HG03520 (cell line): ENCODE data around the gene POFUT2.
"Not testable (repeated sequence)": the region's sequence is repeated elsewhere in the genome, so short reads cannot be mapped to it uniquely, and the experiment has no call there.

ENCODE experiments used
- ATAC-seq: cut with Tn5 transposase; IDR thresholded peaks from one replicate; pipeline ENCODE4 v1.9.1; 2021; ENCODE audit warnings: mild to moderate bottlenecking, moderate library complexity; ENCODE audit not compliant: unreplicated experiment

Gene POFUT2

GRCh38 chr21:45313015-45313414, 25.3 kb upstream of the POFUT2 start:
- no peak for ATAC-seq

DNA sequence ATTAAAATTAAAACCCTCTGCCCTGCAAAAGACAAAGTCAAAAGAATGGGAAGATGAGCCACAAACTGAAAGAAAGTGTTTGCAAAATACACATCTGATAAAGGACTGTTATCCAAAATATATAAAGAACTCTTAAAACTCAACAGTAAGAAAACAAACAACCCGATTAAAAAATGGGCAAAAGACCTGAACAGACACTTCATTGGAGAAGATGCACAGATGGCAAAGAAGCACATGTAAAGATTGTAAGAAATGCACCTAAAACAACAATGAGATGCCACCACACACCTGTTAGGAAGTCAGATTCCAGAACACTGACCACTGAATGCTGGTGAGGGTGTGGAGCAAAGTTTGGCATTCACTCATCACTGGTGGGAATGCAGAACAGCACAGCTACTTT, 24.6 kb upstream of the POFUT2 start:
- ATAC-seq = no peak

GRCh38 chr21:45310459-45310858, 22.8 kb upstream of the POFUT2 start:
- no peak for ATAC-seq

DNA sequence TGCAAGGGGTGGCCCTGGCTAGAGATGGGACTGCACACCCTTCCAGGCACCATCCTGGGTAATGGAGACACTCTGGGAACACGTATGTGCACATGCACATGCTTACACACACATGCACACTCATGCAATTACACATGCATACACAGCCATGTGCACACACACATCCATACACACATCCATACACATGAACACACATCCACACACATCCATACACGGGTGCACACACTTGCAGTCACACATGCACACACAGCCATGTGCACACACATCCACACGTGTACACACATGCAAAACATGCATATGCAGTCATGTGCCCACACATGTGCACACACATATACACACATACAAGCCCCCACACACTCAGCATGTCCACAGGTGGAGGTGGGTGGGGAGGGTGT, 22.3 kb upstream of the POFUT2 start:
- ATAC-seq = no peak

DNA sequence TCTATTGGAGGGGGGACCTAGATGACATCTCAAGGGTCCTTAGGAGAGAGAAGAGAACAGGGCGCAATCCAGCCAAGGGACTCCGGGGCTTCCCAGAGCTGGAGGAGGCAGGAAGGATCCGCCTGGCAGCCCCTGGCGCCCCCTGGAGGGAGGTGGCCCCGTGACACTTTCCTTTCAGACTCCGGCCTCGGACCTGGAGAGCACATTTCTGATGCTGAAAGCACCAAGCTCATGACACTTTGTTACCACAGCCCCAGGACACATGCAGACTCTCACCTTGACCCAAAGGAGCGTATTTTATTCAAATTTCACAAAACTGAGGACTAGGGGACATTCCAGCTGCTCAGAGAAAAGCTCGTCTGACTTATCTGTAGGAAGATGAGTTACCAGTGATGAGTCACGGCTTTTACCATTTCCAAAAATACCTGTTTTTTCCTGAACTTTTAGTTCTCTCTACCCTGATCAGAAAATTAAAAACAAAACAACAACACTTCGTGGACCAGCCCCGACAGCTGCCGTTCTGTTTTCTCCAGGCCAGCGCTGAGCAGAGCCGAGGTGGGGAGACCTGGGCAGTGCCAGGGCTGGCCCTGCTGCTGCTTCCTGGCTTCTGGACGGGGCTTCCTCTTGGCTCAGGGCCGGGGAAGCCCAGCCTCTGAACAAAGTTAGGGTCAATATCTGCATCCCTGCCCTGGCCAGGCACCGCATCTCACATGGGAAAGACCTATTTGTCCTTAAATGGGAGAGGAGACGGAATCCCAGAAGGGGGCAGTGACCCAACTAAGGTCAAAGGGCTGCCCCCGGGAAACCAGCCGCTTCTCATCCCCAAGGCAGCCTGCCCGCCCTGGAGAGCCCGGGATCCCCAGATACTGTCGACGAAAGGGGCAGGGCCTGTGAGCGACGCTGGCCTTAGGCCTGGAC, 21.6 kb upstream of the POFUT2 start:
- ATAC-seq = no peak

DNA sequence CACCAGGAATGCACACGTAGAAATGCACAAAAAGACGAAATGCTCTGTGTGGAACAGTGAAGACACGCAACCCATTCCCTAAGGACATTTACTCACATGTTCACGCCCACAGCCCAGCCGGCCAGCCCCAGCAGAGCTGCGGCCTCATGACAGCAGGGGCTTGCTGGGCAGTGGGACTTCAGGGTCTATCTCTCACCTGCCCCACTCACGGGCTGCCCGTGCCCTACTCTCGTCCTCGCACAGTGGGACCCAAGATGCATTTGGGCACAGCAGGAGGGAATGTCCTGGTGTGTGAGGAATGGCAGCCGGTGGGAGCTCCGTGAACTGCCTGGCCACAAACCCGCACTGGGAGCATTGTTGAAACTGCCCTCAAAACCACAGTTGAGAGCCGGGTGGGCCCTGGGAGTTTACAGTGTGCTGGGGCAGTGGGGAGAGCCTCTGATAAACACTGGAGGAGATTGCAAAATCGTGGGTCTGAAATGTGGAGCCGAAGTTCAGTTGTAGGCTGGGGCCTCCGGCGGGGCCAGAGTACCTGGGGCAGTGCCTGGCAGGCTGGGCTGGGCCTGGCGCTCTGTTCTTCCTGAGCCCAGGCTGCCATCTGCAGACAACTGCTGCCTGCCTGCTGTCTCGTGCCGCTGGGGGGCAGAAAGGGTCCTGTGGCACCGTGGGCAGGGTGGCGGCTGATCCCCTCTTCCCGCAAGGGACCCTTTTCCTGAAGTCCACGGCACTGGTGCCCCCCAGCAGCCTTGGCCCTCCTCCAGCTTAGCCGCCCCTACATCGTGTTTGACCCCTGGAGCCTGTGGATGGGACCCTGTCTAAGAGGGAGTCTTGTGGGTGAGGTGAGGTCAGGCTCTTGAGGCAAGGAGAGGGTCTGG, 20.7 kb upstream of the POFUT2 start:
- ATAC-seq = no peak

GRCh38 chr21:45307597-45308158, 20.0 kb upstream of the POFUT2 start:
- not testable (repeated sequence) for ATAC-seq

GRCh38 chr21:45306832-45307571, 19.3 kb upstream of the POFUT2 start:
- ATAC-seq = no peak

GRCh38 chr21:45306453-45306831, 18.7 kb upstream of the POFUT2 start:
- no peak for ATAC-seq

GRCh38 chr21:45305836-45306235, 18.1 kb upstream of the POFUT2 start:
- ATAC-seq = no peak

DNA sequence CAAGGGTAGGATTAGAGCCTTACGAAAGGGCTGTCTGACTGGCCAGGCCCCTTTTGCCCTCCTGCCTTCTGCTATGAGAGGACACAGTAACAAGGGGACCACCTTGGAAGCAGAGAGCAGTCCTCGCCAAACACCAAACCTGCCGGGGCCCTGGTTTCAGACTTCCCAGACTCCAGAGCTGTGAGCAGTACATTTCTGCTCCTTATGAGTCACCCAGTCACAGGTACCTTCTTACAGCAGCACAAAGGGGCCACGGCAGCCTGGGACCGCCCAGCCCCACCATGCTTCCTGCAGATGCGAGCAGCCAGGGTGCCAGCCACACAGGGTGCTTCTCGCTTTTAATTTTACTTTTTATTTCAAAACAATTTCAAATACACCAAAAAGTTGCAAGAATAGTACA, 17.2 kb upstream of the POFUT2 start:
- ATAC-seq = no peak

DNA sequence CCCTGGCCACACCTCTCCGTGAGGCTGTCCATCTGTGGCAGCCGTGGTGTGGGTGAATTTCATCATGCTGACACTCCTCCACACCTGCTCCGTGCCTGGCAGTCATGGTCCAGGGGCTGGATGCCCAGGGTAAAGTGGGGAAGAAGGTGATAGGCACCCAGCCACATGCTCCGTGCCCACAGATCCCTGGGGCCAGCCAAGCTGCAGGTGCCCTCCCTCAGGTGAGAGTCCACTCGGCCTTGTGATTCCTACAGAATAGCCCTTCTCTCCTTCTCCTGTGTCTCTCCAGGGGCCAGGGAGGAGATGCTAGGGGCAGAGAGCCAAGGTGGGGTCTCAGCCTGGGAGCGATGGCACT, 16.8 kb upstream of the POFUT2 start:
- no peak for ATAC-seq

DNA sequence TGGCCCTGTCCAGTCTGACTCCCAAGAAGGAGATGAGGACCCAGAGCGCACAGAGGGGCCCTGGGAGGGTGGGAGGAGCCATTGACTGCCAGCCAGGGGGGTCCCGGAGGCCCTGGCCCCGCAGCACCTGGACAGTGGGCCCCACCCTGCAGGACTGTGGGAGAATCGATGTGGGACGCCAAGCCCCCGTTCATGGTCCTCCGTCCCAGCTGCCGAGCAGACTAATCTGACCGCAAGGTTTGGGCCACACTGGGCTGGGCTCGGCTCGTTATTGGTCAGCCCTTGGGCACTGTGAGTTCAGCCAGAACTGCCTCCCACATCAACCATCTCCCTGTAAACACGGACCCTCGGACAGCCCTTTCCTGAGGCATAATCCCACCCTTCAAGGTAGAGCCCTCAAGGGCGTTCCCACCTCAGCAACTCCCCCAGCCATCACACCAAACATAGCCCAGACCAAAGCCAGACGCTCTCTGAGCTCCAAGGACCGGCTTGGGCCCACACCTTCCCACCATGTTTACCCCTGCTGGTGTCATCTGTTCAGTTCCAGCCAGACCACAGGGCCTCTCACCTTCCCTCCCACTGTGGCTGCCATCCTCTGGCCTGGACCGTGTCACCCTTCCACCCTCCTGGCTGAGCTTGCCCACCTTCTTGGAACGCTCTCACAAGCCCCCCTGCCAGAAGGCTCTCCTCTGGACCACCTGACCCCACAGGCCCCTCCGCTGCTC, 16.2 kb upstream of the POFUT2 start:
- no peak for ATAC-seq

- no peak for ATAC-seq
Observed at GRCh38 chr21:45303091-45303615, 15.5 kb upstream of the POFUT2 start.

GRCh38 chr21:45302082-45303061, 14.7 kb upstream of the POFUT2 start:
- ATAC-seq = no peak

- ATAC-seq = no peak
Observed at GRCh38 chr21:45301521-45302081, 13.9 kb upstream of the POFUT2 start.

DNA sequence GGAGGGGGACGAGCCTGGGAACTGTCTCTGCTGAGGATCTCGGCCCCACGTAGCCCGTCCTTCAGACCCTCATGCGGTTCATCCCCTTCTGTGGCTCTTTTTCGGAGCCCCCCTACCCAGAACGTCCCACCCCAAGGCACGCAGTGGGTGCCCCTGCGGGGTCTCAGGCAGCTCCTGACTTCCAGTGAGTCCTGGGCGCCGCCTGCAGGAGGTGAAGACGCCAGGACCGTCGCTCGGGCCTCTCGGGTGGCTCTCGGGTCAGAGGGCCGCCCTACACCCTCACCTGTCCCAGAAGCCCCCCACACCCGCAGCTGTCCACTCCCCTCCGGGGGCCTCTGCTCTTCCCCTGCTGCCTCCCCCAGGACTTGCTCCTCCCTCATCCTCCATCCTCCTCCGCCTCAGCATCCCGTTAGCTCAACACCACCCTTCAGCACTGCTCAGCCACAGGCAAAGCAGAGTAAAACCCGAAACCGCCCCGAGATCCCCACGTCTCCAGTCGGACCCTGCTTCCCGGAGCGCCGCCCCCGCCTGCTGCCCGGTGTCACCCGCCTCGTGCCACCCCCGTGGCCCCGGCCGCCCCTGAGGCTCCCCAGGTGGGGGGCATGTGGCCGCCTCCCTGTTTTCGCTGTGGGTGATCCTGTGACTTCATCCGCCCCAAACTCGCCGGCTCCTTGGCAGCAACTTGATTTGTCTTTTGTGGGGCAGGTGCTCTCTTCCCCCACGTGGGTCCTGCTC, 13.3 kb upstream of the POFUT2 start:
- no peak for ATAC-seq
